Endodermal cell (in vitro differentiated cells): ENCODE data around the gene FAN1. TPM values are rescaled to one million over a fixed set of nuclear protein-coding genes. Genes with fewer than 3 reads are reported as not detected.

Source experiments
- DNase-seq: peaks from one replicate; pipeline ENCODE4 v3.0.0-alpha.2; 2017
- H3K27ac ChIP-seq: 2 replicates; pipeline ENCODE4 v1.5.1; 2013; ENCODE audit warnings: mild to moderate bottlenecking, low read depth, low read length, moderate library complexity
- H3K27me3 ChIP-seq: 2 replicates; pipeline ENCODE4 v1.6.1; 2013; ENCODE audit warnings: mild to moderate bottlenecking, low read length, moderate library complexity; ENCODE audit not compliant: insufficient read depth, control insufficient read depth, poor library complexity, severe bottlenecking
- H3K36me3 ChIP-seq: 2 replicates; pipeline ENCODE4 v1.7.0; 2013; ENCODE audit warnings: mild to moderate bottlenecking, low read length, moderate library complexity; ENCODE audit not compliant: control insufficient read depth, insufficient read depth
- H3K4me1 ChIP-seq: one replicate; pipeline ENCODE4 v1.7.0; 2013; ENCODE audit warnings: low read length; ENCODE audit not compliant: control insufficient read depth, insufficient read depth
- H3K4me3 ChIP-seq: 2 replicates; pipeline ENCODE4 v1.5.1; 2013; ENCODE audit warnings: mild to moderate bottlenecking, low read length, moderate library complexity
- H3K9ac ChIP-seq: 2 replicates; pipeline ENCODE4 v1.6.1; 2013; ENCODE audit warnings: mild to moderate bottlenecking, low read length, moderate library complexity; ENCODE audit not compliant: poor library complexity, severe bottlenecking; ENCODE audit errors: extremely low read depth
- H3K9me3 ChIP-seq: 2 replicates; pipeline ENCODE4 v1.6.1; 2013; ENCODE audit warnings: mild to moderate bottlenecking, low read length, moderate library complexity; ENCODE audit not compliant: control insufficient read depth
- H3K27ac Mint-ChIP-seq: 2 replicates; pipeline ENCODE4 v1.8.0; 2020; ENCODE audit warnings: mixed read lengths
- H3K27me3 Mint-ChIP-seq: 2 replicates; pipeline ENCODE4 v1.8.0; 2021; ENCODE audit warnings: mild to moderate bottlenecking, mixed read lengths; ENCODE audit not compliant: insufficient read depth
- H3K36me3 Mint-ChIP-seq: 2 replicates; pipeline ENCODE4 v1.8.0; 2020; ENCODE audit warnings: low read depth, mixed read lengths
- H3K4me1 Mint-ChIP-seq: 2 replicates; pipeline ENCODE4 v1.8.0; 2020; ENCODE audit warnings: mixed read lengths
- H3K4me3 Mint-ChIP-seq: 2 replicates; pipeline ENCODE4 v1.8.0; 2020; ENCODE audit warnings: mild to moderate bottlenecking, moderate library complexity, mixed read lengths
- H3K9me3 Mint-ChIP-seq: 2 replicates; pipeline ENCODE4 v1.8.0; 2020; ENCODE audit warnings: mild to moderate bottlenecking, mixed read lengths
- CTCF ChIP-seq: fragments of 200-600 bp; sonication (generic); conservative IDR thresholded peaks from 2 replicates; pipeline ENCODE4 v1.5.0; 2021; ENCODE audit warnings: antibody characterized with exemption, mild to moderate bottlenecking
- WGBS, 2 experiments: methylation state at CpG; one replicate each; pipeline versions ENCODE4 v1.1.5 to v1.1.7; 2013; ENCODE audit warnings: missing lambda C conversion rate in 2 of 2, mixed read lengths in 1 of 2; ENCODE audit not compliant: insufficient coverage in 1 of 2, insufficient read length in 1 of 2; 5-methylcytosine and 5-hydroxymethylcytosine counted together
- total RNA-seq, 2 donors: library from RNA; stranded (reverse); fragmentation: NEBNext Ultra II Directional in 1 of 2; extraction: Animal tissue kit (Norgen Biotek cat#: 25700) in 1 of 2; gene quantifications; 2 replicates in 1 of 2; 3 replicates in 1 of 2; pipeline ENCODE4 v1.2.1, GENCODE V29; 2021

FAN1 gene
- total RNA-seq, 2 donors from 2014 or later, result 20.0 to 25.9 TPM

GRCh38 chr15:30926161-30926560 lies 22.4 kb downstream of the FAN1 start:
- Mint-ChIP-seq H3K27me3 (no peaks in the 10 kb centered on the region), H3K27ac (no peak overlapping the region), H3K4me1 (peaks cover 15% of the 10 kb centered on the region), H3K4me3 (no peak overlapping the region), H3K36me3 (peaks cover 66% of the 10 kb centered on the region), H3K9me3 (no peaks in the 10 kb centered on the region)
- Histone ChIP-seq H3K9me3 (no peaks in the 10 kb centered on the region), H3K4me1 (peaks cover 12% of the 10 kb centered on the region), H3K27ac (no peak overlapping the region), H3K9ac (no peak overlapping the region), H3K36me3 (peaks cover 69% of the 10 kb centered on the region), H3K27me3 (no peaks in the 10 kb centered on the region), H3K4me3 (no peak overlapping the region)
- DNase-seq, result no peak
- TF ChIP-seq CTCF, result no peak
- 91 to 94% methylated on average over 4 to 8 of the region's 8 CpGs for WGBS, 2 experiments

GRCh38 chr15:30927148-30927761 lies 23.5 kb downstream of the FAN1 start:
- DNase-seq, result no peak
- Histone ChIP-seq H3K4me1 (peaks cover 8% of the 10 kb centered on the region), H3K36me3 (peaks cover 65% of the 10 kb centered on the region), H3K4me3 (no peak overlapping the region), H3K27ac (no peak overlapping the region), H3K27me3 (no peaks in the 10 kb centered on the region), H3K9ac (no peak overlapping the region), H3K9me3 (no peaks in the 10 kb centered on the region)
- H3K9me3 Mint-ChIP-seq, result no peaks in the 10 kb centered on the region
- H3K4me3 Mint-ChIP-seq, result no peak overlapping the region
- H3K36me3 Mint-ChIP-seq, result peaks cover 66% of the 10 kb centered on the region
- no peaks in the 10 kb centered on the region for H3K27me3 Mint-ChIP-seq
- 92 to 93% methylated on average over 6 to 7 of the region's 7 CpGs for WGBS, 2 experiments
- TF ChIP-seq CTCF, result no peak
- peak overlapping the region; percentile 39 for H3K27ac Mint-ChIP-seq
- peaks cover 9% of the 10 kb centered on the region for H3K4me1 Mint-ChIP-seq

- no peak overlapping the region for H3K27ac ChIP-seq
- no peaks in the 10 kb centered on the region for H3K27me3 ChIP-seq
- no peak overlapping the region for H3K4me3 ChIP-seq
- no peaks in the 10 kb centered on the region for H3K9me3 ChIP-seq
- Mint-ChIP-seq H3K4me3 (no peak overlapping the region), H3K9me3 (no peaks in the 10 kb centered on the region), H3K4me1 (peaks cover under 1% of the 10 kb centered on the region), H3K27me3 (no peaks in the 10 kb centered on the region), H3K27ac (no peak overlapping the region), H3K36me3 (peaks cover 63% of the 10 kb centered on the region)
- no peak overlapping the region for H3K9ac ChIP-seq
- peaks cover 2% of the 10 kb centered on the region for H3K4me1 ChIP-seq
- 90 to 92% methylated on average over 2 to 5 of the region's 5 CpGs for WGBS, 2 experiments
- no peak for TF ChIP-seq CTCF
- H3K36me3 ChIP-seq, result peaks cover 61% of the 10 kb centered on the region
- no peak for DNase-seq
Measured at GRCh38 chr15:30928076-30928475, 24.4 kb downstream of the FAN1 start.
